Motor neuron (in vitro differentiated cells): Measurements from ENCODE around the gene EIF6. TPM values are rescaled to one million over a fixed set of nuclear protein-coding genes. Genes with fewer than 3 reads are reported as not detected.
A peak's percentile ranks its signal among the peaks of the same experiment; 100 is the strongest.

Source experiments
- ATAC-seq, 8 experiments: fragments of 200-7000 bp; cut with Tn5 transposase; replicated peaks in 6 of 8; 2 replicates each; pipeline ENCODE4 v1.8.0; 2021; ENCODE audit warnings: mild to moderate bottlenecking in 8 of 8, moderate library complexity in 8 of 8
- H3K27ac ChIP-seq, 2 donors: fragments of 250-450 bp; sonication (Bioruptor Pico); 2 replicates each; pipeline ENCODE4 v1.9.0; 2021; ENCODE audit warnings: antibody characterized with exemption in 2 of 2, mild to moderate bottlenecking in 2 of 2, moderate library complexity in 1 of 2
- H3K4me1 ChIP-seq, 2 donors: fragments of 250-450 bp; sonication (Bioruptor Pico); replicated peaks in 1 of 2; 2 replicates each; pipeline ENCODE4 v1.6.1; 2021; ENCODE audit warnings: antibody characterized with exemption in 2 of 2, mild to moderate bottlenecking in 2 of 2, moderate library complexity in 1 of 2
- H3K4me3 ChIP-seq, 5 donors: fragments of 250-450 bp; sonication (Bioruptor Pico); 2 replicates each; pipeline ENCODE4 v1.9.0; 2021; ENCODE audit warnings: antibody characterized with exemption in 5 of 5, mild to moderate bottlenecking in 5 of 5, moderate library complexity in 4 of 5
- WGBS, 10 experiments: fragments of 450-650 bp; shearing (Covaris generic); methylation state at CpG; one replicate each; pipeline ENCODE4 v1.0.0; 2022; 5-methylcytosine and 5-hydroxymethylcytosine counted together
- in situ Hi-C, 9 experiments: fragments of 400-800 bp; cut with MboI; loops; one replicate each; pipeline ENCODE4 v1.15.0; 2021; ENCODE audit warnings: low sequenced_read_pairs in 9 of 9, low pct_unique_long_range_greater_than_20kb in 2 of 9; ENCODE audit not compliant: unreplicated experiment in 9 of 9
- total RNA-seq, 8 experiments: library from RNA; unstranded; fragments of 300-600 nt; gene quantifications; 2 replicates each; pipeline versions ENCODE4 v1.2.3 to v1.2.4, GENCODE V29; 2022

The EIF6 gene
- total RNA-seq, 8 experiments from 2014 or later, result 77.3 to 212 (median 129) TPM

GRCh38 chr20:35279533-35280174 is 4.9 kb downstream of the EIF6 start:
- no peak overlapping the region for H3K4me3 ChIP-seq
- in situ Hi-C loops, result no loop called here
- no peak for ATAC-seq
- H3K4me1 ChIP-seq, result peaks cover 21 to 26% of the 10 kb centered on the region in 2 donors
- H3K27ac ChIP-seq, result no peak overlapping the region
- 100% methylated on average over 1 to 3 of the region's 7 CpGs; no CpG with 5 or more reads in 7 of the 10 experiments for WGBS, 10 experiments

DNA sequence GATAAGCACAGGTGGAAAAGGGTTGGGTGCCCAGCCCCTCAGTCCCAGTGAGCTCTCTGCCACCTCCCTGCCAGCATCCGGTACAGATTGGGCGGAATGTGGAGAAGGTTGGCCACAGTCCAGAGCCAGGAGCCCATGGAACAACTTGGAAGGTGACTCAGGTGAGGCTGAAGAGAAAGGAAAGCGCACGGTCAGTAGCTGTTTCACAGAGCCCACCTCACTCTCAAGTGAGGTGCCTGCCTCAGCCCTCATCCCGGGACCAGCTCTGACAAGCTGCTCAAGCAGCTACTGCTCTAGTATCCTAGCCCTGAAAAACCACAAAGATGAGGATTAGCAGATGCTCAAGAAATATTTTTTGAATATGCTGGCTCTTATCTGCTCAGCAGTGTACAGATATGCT is 5.5 kb downstream of the EIF6 start:
- no peak overlapping the region for H3K4me3 ChIP-seq
- WGBS, 10 experiments, result 93 to 100% (median 100%) methylated on average over 1 to 3 of the region's 5 CpGs; no CpG with 5 or more reads in 4 of the 10 experiments
- H3K4me1 ChIP-seq, result peaks cover 21 to 26% of the 10 kb centered on the region in 2 donors
- no peak for ATAC-seq
- in situ Hi-C loops, result no loop called here
- H3K27ac ChIP-seq, result no peak overlapping the region

GRCh38 chr20:35277531-35278395 is 6.8 kb downstream of the EIF6 start, which contains the start of gene MMP24OS:
Gene MMP24OS (minus strand): TSS chr20:35278122. CDS start chr20:35277929, 193 bp downstream.
- Histone ChIP-seq H3K27ac (peak within 1 kb of the TSS; percentile 92 to 97), H3K4me1 (peaks cover 12 to 16% of the 10 kb centered on the region in 2 donors), H3K4me3 (peak within 1 kb of the TSS; percentile 55 to 90 (median 71))
- in situ Hi-C loops, result no loop called here
- peak; percentile 83 to 93 (median 90) for ATAC-seq
- WGBS, 10 experiments, result 0 to 8% (median 4%) methylated on average over 1 to 5 of the region's 76 CpGs; no CpG with 5 or more reads in 6 of the 10 experiments

DNA sequence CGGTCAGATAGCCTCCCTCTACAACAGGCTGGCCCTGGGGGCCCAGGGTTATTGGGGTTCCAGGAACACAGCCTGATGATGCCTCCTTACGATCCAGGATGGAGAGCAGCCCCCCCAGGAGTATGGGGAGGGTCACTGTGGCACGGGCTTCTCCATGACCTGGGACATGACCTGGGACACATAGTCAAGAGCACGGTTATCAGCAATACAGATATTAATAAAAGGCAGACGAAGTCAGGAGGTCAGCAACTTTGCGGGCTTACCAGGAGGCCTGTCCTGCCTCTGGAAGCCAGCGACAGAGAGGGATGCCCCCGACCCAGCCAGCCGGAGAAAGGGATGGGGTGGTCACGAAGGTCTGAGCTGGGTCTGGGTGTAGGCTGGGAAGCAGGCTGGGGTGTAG is 7.4 kb downstream of the EIF6 start:
- Histone ChIP-seq H3K4me3 (peak overlapping the region; percentile 55 to 90 (median 71)), H3K4me1 (peaks cover 12 to 16% of the 10 kb centered on the region in 2 donors), H3K27ac (peak overlapping the region; percentile 92 to 97)
- no peak for ATAC-seq
- 0 to 100% (median 5%) methylated on average over 1 to 5 of the region's 10 CpGs; no CpG with 5 or more reads in 3 of the 10 experiments for WGBS, 10 experiments
- in situ Hi-C loops, result no loop called here

DNA sequence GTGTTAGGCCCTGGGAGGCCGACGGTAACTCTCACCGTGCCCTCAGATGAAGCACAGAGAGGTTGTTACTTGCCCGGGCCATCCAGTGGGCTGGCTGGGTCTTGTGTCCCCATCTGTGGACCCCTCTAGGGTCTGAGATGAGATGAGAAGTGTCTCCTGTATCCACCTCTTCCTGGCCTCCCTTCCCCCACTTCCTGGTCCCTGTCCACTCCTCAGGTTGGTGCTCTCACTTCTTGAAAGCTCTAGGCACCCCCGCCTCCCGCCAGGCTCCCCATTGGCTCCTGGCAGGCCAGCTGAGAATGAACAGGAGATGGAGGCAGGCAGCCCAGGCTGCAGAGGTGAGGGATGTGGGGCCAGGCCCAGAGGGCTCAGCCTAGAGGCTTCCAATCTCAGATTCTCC is 8.2 kb downstream of the EIF6 start:
- Histone ChIP-seq H3K27ac (peak overlapping the region; percentile 92 to 97), H3K4me3 (peak overlapping the region in 4 of 5 donors; percentile 55 to 90 (median 64)), H3K4me1 (peaks cover 12 to 16% of the 10 kb centered on the region in 2 donors)
- 100% methylated on average over 1 to 4 of the region's 6 CpGs; no CpG with 5 or more reads in 7 of the 10 experiments for WGBS, 10 experiments
- ATAC-seq, result no peak
- in situ Hi-C loops, result no loop called here

DNA sequence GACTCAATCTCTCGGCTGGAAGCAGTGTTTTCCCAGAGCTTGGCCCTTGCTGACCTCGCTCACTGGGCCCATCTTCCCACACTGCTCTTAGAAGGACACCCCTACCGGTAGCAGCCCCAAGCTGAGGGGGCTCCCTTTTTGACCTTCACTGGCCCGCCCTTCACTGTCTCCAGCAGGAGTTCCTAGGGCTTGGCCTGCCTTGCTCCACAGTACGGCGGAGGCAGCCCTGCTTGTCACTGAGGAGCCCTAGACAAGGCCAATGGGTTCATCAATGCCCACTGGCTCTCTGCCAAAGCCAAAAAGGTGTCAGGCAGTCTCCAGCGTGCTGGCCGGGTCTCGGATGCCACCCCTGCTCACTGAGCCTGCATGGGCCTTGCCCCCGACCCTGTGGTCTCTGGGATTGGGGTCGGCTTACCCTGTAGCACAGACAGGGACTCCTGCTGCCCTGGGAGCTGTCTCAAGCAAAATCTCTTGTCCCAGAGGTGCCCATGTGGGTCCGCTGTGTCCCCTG is 8.8 kb downstream of the EIF6 start:
- in situ Hi-C loops, result no loop called here
- 60 to 100% (median 80%) methylated on average over 1 to 5 of the region's 12 CpGs; no CpG with 5 or more reads in 5 of the 10 experiments for WGBS, 10 experiments
- H3K4me3 ChIP-seq, result no peak overlapping the region
- ATAC-seq, result no peak
- peaks cover 12 to 16% of the 10 kb centered on the region in 2 donors for H3K4me1 ChIP-seq
- H3K27ac ChIP-seq, result no peak overlapping the region

DNA sequence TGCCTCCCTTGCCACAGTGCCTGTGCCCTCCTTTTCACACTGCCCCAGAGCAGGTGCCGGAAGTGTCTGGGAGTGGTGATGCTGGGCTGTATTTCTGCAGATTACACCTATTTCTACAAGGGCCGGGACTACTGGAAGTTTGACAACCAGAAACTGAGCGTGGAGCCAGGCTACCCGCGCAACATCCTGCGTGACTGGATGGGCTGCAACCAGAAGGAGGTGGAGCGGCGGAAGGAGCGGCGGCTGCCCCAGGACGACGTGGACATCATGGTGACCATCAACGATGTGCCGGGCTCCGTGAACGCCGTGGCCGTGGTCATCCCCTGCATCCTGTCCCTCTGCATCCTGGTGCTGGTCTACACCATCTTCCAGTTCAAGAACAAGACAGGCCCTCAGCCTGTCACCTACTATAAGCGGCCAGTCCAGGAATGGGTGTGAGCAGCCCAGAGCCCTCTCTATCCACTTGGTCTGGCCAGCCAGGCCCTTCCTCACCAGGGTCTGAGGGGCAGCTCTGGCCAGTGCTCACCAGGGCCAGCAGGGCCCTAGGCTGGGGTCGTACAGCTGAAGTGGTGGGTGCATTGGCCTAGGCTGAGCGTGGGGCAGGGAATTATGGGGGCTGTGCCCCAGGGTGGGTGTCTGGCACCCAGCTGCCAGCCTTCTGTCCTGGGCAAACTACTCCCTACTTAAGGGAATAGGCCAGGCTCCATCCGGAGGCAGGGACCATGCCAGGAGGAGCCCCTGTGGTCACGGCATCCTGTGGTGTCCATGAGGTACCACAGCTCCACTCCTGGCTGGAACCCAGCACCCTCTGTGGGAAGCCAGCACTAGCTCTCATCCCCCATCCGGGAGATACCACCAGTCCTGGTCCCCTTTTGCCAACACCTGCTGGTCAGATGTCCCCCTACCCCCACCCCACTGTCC is 10.1 kb downstream of the EIF6 start:
- peaks cover 12 to 16% of the 10 kb centered on the region in 2 donors for H3K4me1 ChIP-seq
- no peak for ATAC-seq
- in situ Hi-C loops, result no loop called here
- no peak overlapping the region for H3K27ac ChIP-seq
- no peak overlapping the region for H3K4me3 ChIP-seq
- 87 to 100% (median 96%) methylated on average over 1 to 10 of the region's 24 CpGs; no CpG with 5 or more reads in 2 of the 10 experiments for WGBS, 10 experiments

- H3K27ac ChIP-seq, result no peak overlapping the region
- no peak overlapping the region for H3K4me3 ChIP-seq
- peaks cover 12 to 13% of the 10 kb centered on the region in 2 donors for H3K4me1 ChIP-seq
- no peak for ATAC-seq
- in situ Hi-C loops, result no loop called here
- WGBS, 10 experiments, result 50 to 100% (median 92%) methylated on average over 1 to 5 of the region's 13 CpGs; no CpG with 5 or more reads in 2 of the 10 experiments
Observed at GRCh38 chr20:35273449-35274171, 11.0 kb downstream of the EIF6 start.

DNA sequence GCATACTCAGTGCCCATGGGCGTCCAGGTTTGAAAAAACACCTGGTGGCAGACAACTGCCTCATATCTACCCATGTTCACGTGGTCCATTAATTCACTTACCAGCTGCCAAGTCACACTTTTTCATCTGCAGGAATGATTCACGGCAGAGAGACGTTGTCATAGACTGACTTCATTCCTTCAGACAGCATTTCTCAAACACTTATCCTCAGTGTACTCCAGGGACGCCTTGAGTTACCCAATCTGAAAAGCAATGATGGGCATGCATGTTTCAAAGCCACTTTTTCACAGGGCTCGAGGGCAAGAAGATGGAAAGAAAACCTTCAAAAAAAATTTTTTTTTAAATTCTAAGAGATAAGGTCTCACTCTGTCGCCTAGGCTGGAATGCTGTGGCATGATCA is 12.7 kb downstream of the EIF6 start:
- 47 to 100% (median 86%) methylated on average over 1 to 7 of the region's 7 CpGs; no CpG with 5 or more reads in 3 of the 10 experiments for WGBS, 10 experiments
- H3K27ac ChIP-seq, result no peak overlapping the region
- peaks cover 7% of the 10 kb centered on the region in 2 donors for H3K4me1 ChIP-seq
- no peak overlapping the region for H3K4me3 ChIP-seq
- ATAC-seq, result no peak
- in situ Hi-C loops, result no loop called here

DNA sequence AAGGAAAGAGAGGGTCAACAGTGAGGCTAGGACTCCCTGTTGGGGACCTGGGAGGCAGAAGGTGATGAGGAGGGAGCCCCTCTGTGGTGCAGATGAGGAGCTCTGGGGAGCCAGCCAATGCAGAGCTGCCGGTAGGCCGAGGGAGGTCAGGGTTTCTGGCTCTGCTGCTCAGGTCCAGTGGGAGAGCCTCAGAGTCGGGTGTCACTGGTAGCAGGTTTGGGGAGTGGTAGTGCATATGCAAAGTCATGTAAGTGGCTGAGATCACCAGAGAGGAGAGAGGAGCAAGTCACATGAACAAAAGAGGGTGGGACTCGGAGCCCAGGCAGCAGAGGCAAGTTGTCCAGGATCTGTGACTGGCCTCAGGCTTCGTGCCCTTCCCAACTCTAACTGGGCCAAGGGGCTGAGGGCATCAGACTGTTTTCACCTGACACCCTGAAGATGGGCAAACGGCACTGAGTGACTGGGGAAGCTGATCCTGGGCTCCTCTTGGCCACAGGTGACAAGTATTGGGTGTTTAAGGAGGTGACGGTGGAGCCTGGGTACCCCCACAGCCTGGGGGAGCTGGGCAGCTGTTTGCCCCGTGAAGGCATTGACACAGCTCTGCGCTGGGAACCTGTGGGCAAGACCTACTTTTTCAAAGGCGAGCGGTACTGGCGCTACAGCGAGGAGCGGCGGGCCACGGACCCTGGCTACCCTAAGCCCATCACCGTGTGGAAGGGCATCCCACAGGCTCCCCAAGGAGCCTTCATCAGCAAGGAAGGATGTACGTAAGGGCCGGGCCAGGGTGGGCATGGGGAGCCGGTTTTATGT is 13.3 kb downstream of the EIF6 start:
- no peak overlapping the region for H3K27ac ChIP-seq
- in situ Hi-C loops, result no loop called here

More for the DNA sequence above, 13.3 kb downstream of the EIF6 start:
- Histone ChIP-seq H3K4me3 (no peak overlapping the region), H3K4me1 (peaks cover under 1 to 1% of the 10 kb centered on the region in 2 donors)
- ATAC-seq, result peak in 7 of 8 experiments; percentile 9 to 96 (median 18)
- 33 to 89% (median 69%) methylated on average over 3 to 6 of the region's 20 CpGs; no CpG with 5 or more reads in 7 of the 10 experiments for WGBS, 10 experiments
